Lung (tissue), 12 donors: ENCODE measurements around the gene LCORL. TPM values are rescaled to one million over a fixed set of nuclear protein-coding genes. Genes with fewer than 3 reads are reported as not detected.

ENCODE experiments used
- ATAC-seq: fragments of 200-7000 bp; cut with Tn5 transposase; one replicate; pipeline ENCODE4 v1.9.1; 2020; ENCODE audit warnings: moderate number of reproducible peaks; ENCODE audit not compliant: insufficient read depth, low FRiP score
- DNase-seq, 3 donors: peaks; one replicate each; pipeline ENCODE4 v3.0.0-alpha.2; 2013 to 2017
- H3K27ac ChIP-seq, 2 donors: one replicate each; pipeline ENCODE4 v1.5.1; 2013; ENCODE audit warnings: mild to moderate bottlenecking in 2 of 2, moderate library complexity in 2 of 2, control low read depth in 1 of 2, inconsistent platforms in 1 of 2, low read depth in 1 of 2, low read length in 1 of 2
- H3K27me3 ChIP-seq, 3 donors: one replicate each; pipeline ENCODE4 v1.5.1; 2013; ENCODE audit warnings: low read length in 2 of 3; ENCODE audit not compliant: control insufficient read depth in 3 of 3, insufficient read depth in 3 of 3
- H3K36me3 ChIP-seq, 4 donors: one replicate each; pipeline ENCODE4 v1.5.1; 2013; ENCODE audit warnings: low read length in 4 of 4, mild to moderate bottlenecking in 1 of 4, moderate library complexity in 1 of 4; ENCODE audit not compliant: control insufficient read depth in 4 of 4, insufficient read depth in 4 of 4
- H3K4me1 ChIP-seq, 5 donors: one replicate each; pipeline ENCODE4 v1.5.1; 2013; ENCODE audit warnings: low read length in 5 of 5, mild to moderate bottlenecking in 2 of 5, moderate library complexity in 1 of 5; ENCODE audit not compliant: control insufficient read depth in 5 of 5, insufficient read depth in 5 of 5
- H3K4me3 ChIP-seq: one replicate; pipeline ENCODE4 v1.5.1; 2013; ENCODE audit warnings: mild to moderate bottlenecking, control low read depth, moderate library complexity
- H3K9ac ChIP-seq, 2 donors: one replicate each; pipeline ENCODE4 v1.5.1; 2013; ENCODE audit warnings: low read length in 2 of 2, control low read depth in 1 of 2; ENCODE audit not compliant: insufficient read depth in 1 of 2
- H3K9me3 ChIP-seq, 4 donors: one replicate each; pipeline ENCODE4 v1.5.1; 2013; ENCODE audit warnings: low read length in 3 of 4, mild to moderate bottlenecking in 1 of 4, moderate library complexity in 1 of 4; ENCODE audit not compliant: control insufficient read depth in 4 of 4, insufficient read depth in 3 of 4
- WGBS, 2 donors: extraction: QIAGEN DNeasy Blood & Tissue Kit; methylation state at CpG; one replicate each; pipeline ENCODE4 v1.1.7; 2013; 5-methylcytosine and 5-hydroxymethylcytosine counted together
- polyA plus RNA-seq, 2 donors: library from polyadenylated mRNA; stranded (reverse); fragments of 200-250 nt; gene quantifications; one replicate each; pipeline ENCODE4 v1.2.1, GENCODE V29; 2013
- total RNA-seq, 2 donors: library from RNA; depleted of rRNA in 1 of 2; stranded (reverse); fragments of >200 nt in 1 of 2; gene quantifications; one replicate each; pipeline ENCODE4 v1.2.1, GENCODE V29; 2014 to 2021
- TF ChIP-seq, protein P1 (sequence below): IDR thresholded peaks from 2 replicates; pipeline ENCODE4 v1.5.1; 2012; ENCODE audit warnings: mild to moderate bottlenecking; ENCODE audit errors: control extremely low read depth, extremely low read depth
- donor health status: control.
- donor health status: control.
- donor health status: Bipolar disorder and iron deficiency.
- donor health status: healthy.
- donor health status: DM: yes; HTN: yes; CAD: no.

Gene LCORL
- total and polyA plus RNA-seq, 4 donors = 2.8 to 29.0 (median 7.0) TPM

DNA sequence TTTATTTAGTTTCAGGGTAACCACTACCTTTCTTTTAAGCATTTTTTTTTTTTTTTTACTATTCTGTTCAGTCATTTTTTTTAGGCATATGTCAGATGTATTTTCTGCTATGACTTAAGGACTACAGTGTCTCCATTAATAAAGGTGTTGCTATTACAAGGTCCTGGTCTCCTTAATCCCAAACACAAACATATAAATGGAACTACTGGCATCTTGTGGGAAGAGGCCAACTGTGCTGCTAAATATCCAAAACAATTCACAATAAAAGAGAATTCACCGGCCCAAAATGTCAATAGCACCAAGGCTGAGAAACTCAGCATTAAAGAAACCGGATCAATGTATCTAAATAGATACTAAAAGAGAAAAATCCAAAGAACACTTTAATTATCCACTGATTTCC, 26.4 kb downstream of the LCORL start:
- Histone ChIP-seq H3K9me3 (no peaks in the 10 kb centered on the region), H3K4me1 (peaks cover 0 to 3% (median 0%) of the 10 kb centered on the region in 5 donors), H3K4me3 (no peak overlapping the region), H3K36me3 (no peaks in the 10 kb centered on the region), H3K27ac (no peak overlapping the region), H3K27me3 (no peaks in the 10 kb centered on the region), H3K9ac (no peak overlapping the region)
- TF ChIP-seq, protein P1, sequence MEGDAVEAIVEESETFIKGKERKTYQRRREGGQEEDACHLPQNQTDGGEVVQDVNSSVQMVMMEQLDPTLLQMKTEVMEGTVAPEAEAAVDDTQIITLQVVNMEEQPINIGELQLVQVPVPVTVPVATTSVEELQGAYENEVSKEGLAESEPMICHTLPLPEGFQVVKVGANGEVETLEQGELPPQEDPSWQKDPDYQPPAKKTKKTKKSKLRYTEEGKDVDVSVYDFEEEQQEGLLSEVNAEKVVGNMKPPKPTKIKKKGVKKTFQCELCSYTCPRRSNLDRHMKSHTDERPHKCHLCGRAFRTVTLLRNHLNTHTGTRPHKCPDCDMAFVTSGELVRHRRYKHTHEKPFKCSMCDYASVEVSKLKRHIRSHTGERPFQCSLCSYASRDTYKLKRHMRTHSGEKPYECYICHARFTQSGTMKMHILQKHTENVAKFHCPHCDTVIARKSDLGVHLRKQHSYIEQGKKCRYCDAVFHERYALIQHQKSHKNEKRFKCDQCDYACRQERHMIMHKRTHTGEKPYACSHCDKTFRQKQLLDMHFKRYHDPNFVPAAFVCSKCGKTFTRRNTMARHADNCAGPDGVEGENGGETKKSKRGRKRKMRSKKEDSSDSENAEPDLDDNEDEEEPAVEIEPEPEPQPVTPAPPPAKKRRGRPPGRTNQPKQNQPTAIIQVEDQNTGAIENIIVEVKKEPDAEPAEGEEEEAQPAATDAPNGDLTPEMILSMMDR = no peak
- DNase-seq = no peak
- 71 to 94% methylated on average over 2 of the region's 2 CpGs for WGBS, 2 donors
- ATAC-seq = no peak

DNA sequence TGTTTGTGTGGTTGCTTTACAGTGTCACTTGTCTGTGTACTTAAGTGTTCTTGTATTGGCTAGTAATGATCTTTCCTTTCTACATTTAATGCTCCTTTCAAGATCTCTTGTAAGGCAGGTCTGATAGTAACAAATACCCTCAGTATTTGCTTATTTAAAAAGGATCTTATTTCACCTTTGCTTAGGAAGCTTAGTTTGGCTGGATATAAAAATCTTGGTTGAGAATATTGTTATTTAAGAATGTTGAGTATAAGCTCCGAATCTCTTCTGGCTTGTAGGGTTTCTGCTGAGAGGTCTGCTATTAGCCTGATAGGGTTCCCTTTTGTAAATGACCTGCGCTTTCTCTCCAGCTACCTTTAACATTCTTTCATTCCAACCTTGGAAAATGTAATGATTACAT, 35.7 kb downstream of the LCORL start:
- DNase-seq (no peak), ATAC-seq (no peak)
- Histone ChIP-seq H3K27ac (no peak overlapping the region), H3K36me3 (no peaks in the 10 kb centered on the region), H3K27me3 (no peaks in the 10 kb centered on the region), H3K4me3 (no peak overlapping the region), H3K9me3 (peaks cover 0 to 10% (median 5%) of the 10 kb centered on the region in 4 donors), H3K4me1 (no peaks in the 10 kb centered on the region), H3K9ac (no peak overlapping the region)
- 98 to 100% methylated on average over 2 of the region's 2 CpGs for WGBS, 2 donors
- TF ChIP-seq, protein P1 = no peak

DNA sequence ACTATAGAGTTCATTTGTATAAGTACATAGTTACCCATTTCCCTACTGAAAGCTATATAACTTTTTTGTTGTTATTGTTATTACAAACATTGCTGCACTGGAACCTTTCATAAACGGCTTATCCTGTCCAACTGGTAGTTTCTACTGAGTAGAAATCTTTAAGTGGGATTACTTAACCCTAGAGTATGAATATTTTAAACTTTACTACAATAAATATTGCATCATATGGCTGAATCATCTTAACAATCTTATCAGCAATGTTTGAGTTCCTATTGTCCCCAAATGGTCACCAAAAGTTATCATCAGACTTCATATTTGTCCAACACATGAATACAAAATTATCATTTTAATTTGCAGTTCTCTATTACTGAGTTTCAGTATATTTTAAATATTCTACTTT, 40.5 kb downstream of the LCORL start:
- ATAC-seq = no peak
- WGBS, 2 donors = 68 to 71% methylated on average over 1 of the region's 1 CpG

More for the DNA sequence above, 40.5 kb downstream of the LCORL start:
- Histone ChIP-seq H3K4me1 (no peaks in the 10 kb centered on the region), H3K27me3 (no peaks in the 10 kb centered on the region), H3K9ac (no peak overlapping the region), H3K9me3 (peaks cover 0 to 5% (median 2%) of the 10 kb centered on the region in 4 donors), H3K36me3 (no peaks in the 10 kb centered on the region), H3K4me3 (no peak overlapping the region), H3K27ac (no peak overlapping the region)
- DNase-seq = no peak
- TF ChIP-seq, protein P1 = no peak
